Endothelial cell of umbilical vein (primary cell): Measurements from ENCODE around the gene STKLD1. TPM values are rescaled to one million over a fixed set of nuclear protein-coding genes. Genes with fewer than 3 reads are reported as not detected.
A peak's percentile ranks its signal among the peaks of the same experiment; 100 is the strongest.

Experiments used
- BruUV-seq: library from RNA; stranded (reverse); fragments of 400-500 nt; replicated peaks from 2 replicates; lab custom pipeline; 2021; lab: Mats Ljungman, UMichigan
- CTCF ChIA-PET: fragments of 300-600, 350-600 bp; sonication (Branson Sonifier 250); formaldehyde crosslinking; loops from one replicate; lab custom pipeline; 2021; ENCODE audit warnings: antibody characterized with exemption, inconsistent platforms; lab: Charles Lee
- POLR2A ChIA-PET: fragments of 300-600, 350-600 bp; sonication (Branson Sonifier 250); formaldehyde crosslinking; loops from one replicate; lab custom pipeline; 2021; ENCODE audit warnings: antibody characterized with exemption, inconsistent platforms; lab: Charles Lee
- DNase-seq: peaks from one replicate; pipeline ENCODE4 v3.0.0-alpha.2; 2011; ENCODE audit warnings: low read depth, low spot score
- FAIRE-seq: peaks from 2 replicates; lab custom pipeline; 2011; peaks lifted over from hg19 to GRCh38; lab: Jason Lieb, UNC
- H2AFZ ChIP-seq: 2 replicates; pipeline ENCODE4 v1.6.0; 2012; ENCODE audit warnings: low read depth, low read length, control low read depth, inconsistent platforms
- H3K27ac ChIP-seq: 2 replicates; pipeline ENCODE4 v1.5.1; 2011; ENCODE audit warnings: low read depth, mild to moderate bottlenecking, control low read depth, low read length, moderate library complexity; ENCODE audit not compliant: insufficient read depth
- H3K27me3 ChIP-seq, 2 experiments: 2 replicates each; pipeline versions ENCODE4 v1.6.0 to v1.6.1; 2011; ENCODE audit warnings: low read length in 2 of 2, mixed read lengths in 1 of 2; ENCODE audit not compliant: control insufficient read depth in 2 of 2, insufficient read depth in 2 of 2
- H3K36me3 ChIP-seq, 2 experiments: 2 replicates in 1 of 2; 3 replicates in 1 of 2; pipeline ENCODE4 v1.5.1; 2011; ENCODE audit warnings: low read length in 2 of 2, mild to moderate bottlenecking in 1 of 2, moderate library complexity in 1 of 2; ENCODE audit not compliant: control insufficient read depth in 2 of 2, insufficient read depth in 2 of 2; ENCODE audit errors: extremely low read depth in 1 of 2
- H3K4me1 ChIP-seq: 3 replicates; pipeline ENCODE4 v1.5.1; 2011; ENCODE audit warnings: mild to moderate bottlenecking, low read length; ENCODE audit not compliant: control insufficient read depth, insufficient read depth; ENCODE audit errors: extremely low read depth
- H3K4me2 ChIP-seq: 2 replicates; pipeline ENCODE4 v1.6.1; 2011; ENCODE audit warnings: low read length, control low read depth, mixed read lengths; ENCODE audit not compliant: insufficient read depth
- H3K4me3 ChIP-seq, 3 experiments: fragments of 200-600 bp in 1 of 3; sonication (generic), shearing (Covaris generic) in 1 of 3; replicated peaks in 1 of 3; 2 replicates each; pipeline ENCODE4 v1.5.1; 2011 to 2016; ENCODE audit warnings: control low read depth in 3 of 3, low read length in 3 of 3, mild to moderate bottlenecking in 2 of 3, inconsistent platforms in 1 of 3, low read depth in 1 of 3, moderate library complexity in 1 of 3; ENCODE audit not compliant: insufficient read depth in 1 of 3
- H3K79me2 ChIP-seq: 2 replicates; pipeline ENCODE4 v1.6.0; 2012; ENCODE audit warnings: low read length, inconsistent platforms; ENCODE audit not compliant: control insufficient read depth, insufficient read depth
- H3K9ac ChIP-seq: replicated peaks from 2 replicates; pipeline ENCODE3; 2011; ENCODE audit warnings: low read length, control low read depth; ENCODE audit not compliant: insufficient read depth; ENCODE audit errors: extremely low read depth
- H3K9me1 ChIP-seq: replicated peaks from 3 replicates; pipeline ENCODE4 v1.6.0; 2011; ENCODE audit warnings: mild to moderate bottlenecking, low read length; ENCODE audit not compliant: control insufficient read depth, insufficient read depth; ENCODE audit errors: extremely low read depth
- H3K9me3 ChIP-seq: replicated peaks from 2 replicates; pipeline ENCODE4 v1.5.1; 2012; ENCODE audit warnings: low read length, inconsistent platforms; ENCODE audit not compliant: control insufficient read depth, insufficient read depth
- H4K20me1 ChIP-seq: replicated peaks from 2 replicates; pipeline ENCODE3; 2011; ENCODE audit warnings: mild to moderate bottlenecking, low read length; ENCODE audit not compliant: control insufficient read depth, insufficient read depth; ENCODE audit errors: extremely low read depth
- FOS ChIP-seq: IDR thresholded peaks from 2 replicates; pipeline ENCODE4 v1.6.1; 2011; ENCODE audit warnings: mild to moderate bottlenecking, low read length, moderate library complexity, borderline replicate concordance; ENCODE audit not compliant: insufficient read depth
- GATA2 ChIP-seq: IDR thresholded peaks from 2 replicates; pipeline ENCODE4 v1.7.0; 2011; ENCODE audit warnings: low read depth, mild to moderate bottlenecking, moderate library complexity, mixed read lengths, low read length; ENCODE audit not compliant: insufficient read length, insufficient read depth
- MAX ChIP-seq: IDR thresholded peaks from 2 replicates; pipeline ENCODE4 v1.6.1; 2011; ENCODE audit not compliant: insufficient read depth, insufficient read length
- MYC ChIP-seq: IDR thresholded peaks from one replicate; pipeline ENCODE4 v1.6.1; 2011; ENCODE audit warnings: mild to moderate bottlenecking, low read depth, low read length
- POLR2A ChIP-seq: IDR thresholded peaks from 2 replicates; pipeline ENCODE4 v1.6.1; 2012; ENCODE audit warnings: low read depth, mild to moderate bottlenecking, control low read depth, low read length
- POLR2AphosphoS5 ChIP-seq: IDR thresholded peaks from 2 replicates; pipeline ENCODE4 v1.6.1; 2012; ENCODE audit warnings: low read depth, mild to moderate bottlenecking, control low read depth, low read length, moderate library complexity; ENCODE audit not compliant: insufficient read depth
- dilution Hi-C: fragments of 300-500 bp; cut with MboI; formaldehyde crosslinking; loops from one replicate; pipeline ENCODE4 v1.15.0; 2019; ENCODE audit warnings: low sequenced_read_pairs; ENCODE audit not compliant: extremely low pct_ligation_motif_present
- intact Hi-C: fragments of 100-400 bp; cut with micrococcal nuclease; formaldehyde crosslinking; loops from one replicate; pipeline ENCODE4 v1.10.0; 2022
- polyA plus RNA-seq, 4 experiments: library from polyadenylated mRNA; depleted of rRNA in 3 of 4; stranded (reverse) in 3 of 4; unstranded in 1 of 4; fragments of >200 nt; gene quantifications; 2 replicates each; pipeline versions ENCODE4 v1.2.1 to v1.2.3, GENCODE V29; 2011 to 2012; ENCODE audit warnings: missing spikeins in 1 of 4
- total RNA-seq: library from RNA; stranded (reverse); gene quantifications from 2 replicates; pipeline ENCODE4 v1.2.3, GENCODE V29; 2021
- TF ChIP-seq, protein P1 (sequence below), 2 donors: IDR thresholded peaks; 1 replicate in 1 of 2; 2 replicates in 1 of 2; pipeline ENCODE4 v1.5.1; 2011; ENCODE audit warnings: low read length in 2 of 2, mild to moderate bottlenecking in 2 of 2, moderate library complexity in 2 of 2, control low read depth in 1 of 2, inconsistent platforms in 1 of 2, low read depth in 1 of 2; ENCODE audit not compliant: insufficient read depth in 1 of 2; ENCODE audit errors: extremely low read depth in 1 of 2

The STKLD1 gene
- total and polyA plus RNA-seq, 2 donors (not counting 3 experiments of a cell fraction or from before 2014, with no cell fraction given) = 0.29 to 0.77 TPM

DNA sequence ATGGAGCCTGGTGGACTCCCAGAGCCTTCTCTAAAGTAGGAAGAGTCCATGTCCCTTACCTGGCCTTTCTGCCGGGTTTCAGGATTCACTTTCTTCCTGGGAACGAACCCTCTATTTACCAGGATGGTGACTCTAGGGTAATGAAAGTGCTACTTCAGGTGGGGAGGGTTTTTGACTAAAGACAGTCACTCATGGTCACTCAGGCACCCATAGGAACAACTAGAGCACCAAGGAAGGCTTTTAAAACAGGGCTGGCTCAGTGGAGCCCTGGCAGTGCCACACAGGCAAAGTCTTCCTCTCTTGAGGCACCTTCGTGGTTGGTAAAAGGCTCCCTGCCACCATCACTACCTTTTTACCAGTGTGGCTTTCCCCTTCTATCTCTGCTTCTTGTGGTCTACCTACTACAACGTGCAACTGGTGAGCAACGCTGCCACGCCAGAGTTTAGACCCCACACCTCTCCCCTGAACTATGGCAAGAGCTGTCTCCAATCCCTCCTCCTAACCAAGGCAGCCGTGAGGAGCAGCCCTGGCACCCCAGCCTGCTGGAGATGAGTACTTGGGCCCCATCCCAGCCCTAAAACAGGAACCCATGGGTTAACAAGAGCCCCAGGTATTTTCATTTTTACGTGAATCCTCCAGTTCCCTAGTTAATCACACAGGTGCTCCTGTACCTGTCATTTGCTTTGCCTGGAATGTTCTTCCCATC lies 23.4 kb upstream of the STKLD1 start:
- no TSS peak for BruUV-seq
- Histone ChIP-seq H3K27ac (no peak overlapping the region), H3K36me3 (peaks cover 15 to 28% of the 10 kb centered on the region in 2 experiments), H3K4me3 (no peak overlapping the region), H3K9me3 (no peaks in the 10 kb centered on the region), H4K20me1 (no peaks in the 10 kb centered on the region), H3K27me3 (no peaks in the 10 kb centered on the region), H3K9me1 (no peaks in the 10 kb centered on the region), H3K9ac (no peak overlapping the region), H3K79me2 (peaks cover 25% of the 10 kb centered on the region), H2AFZ (no peak overlapping the region), H3K4me1 (peaks cover 24% of the 10 kb centered on the region), H3K4me2 (no peak overlapping the region)
- ChIA-PET CTCF (no interaction called here), POLR2A (interaction anchor here (1.6 kb wide), 1 partner anchor 11 kb away, joined by 3 read pairs; no protein-coding TSS in a partner anchor)
- no peak for DNase-seq
- dilution Hi-C loops (no loop called here), intact Hi-C loops (no loop called here)
- FAIRE-seq = no peak
- TF ChIP-seq FOS = no peak
- TF ChIP-seq GATA2 = no peak
- TF ChIP-seq POLR2AphosphoS5 = peak; percentile 55
- TF ChIP-seq, protein P1, sequence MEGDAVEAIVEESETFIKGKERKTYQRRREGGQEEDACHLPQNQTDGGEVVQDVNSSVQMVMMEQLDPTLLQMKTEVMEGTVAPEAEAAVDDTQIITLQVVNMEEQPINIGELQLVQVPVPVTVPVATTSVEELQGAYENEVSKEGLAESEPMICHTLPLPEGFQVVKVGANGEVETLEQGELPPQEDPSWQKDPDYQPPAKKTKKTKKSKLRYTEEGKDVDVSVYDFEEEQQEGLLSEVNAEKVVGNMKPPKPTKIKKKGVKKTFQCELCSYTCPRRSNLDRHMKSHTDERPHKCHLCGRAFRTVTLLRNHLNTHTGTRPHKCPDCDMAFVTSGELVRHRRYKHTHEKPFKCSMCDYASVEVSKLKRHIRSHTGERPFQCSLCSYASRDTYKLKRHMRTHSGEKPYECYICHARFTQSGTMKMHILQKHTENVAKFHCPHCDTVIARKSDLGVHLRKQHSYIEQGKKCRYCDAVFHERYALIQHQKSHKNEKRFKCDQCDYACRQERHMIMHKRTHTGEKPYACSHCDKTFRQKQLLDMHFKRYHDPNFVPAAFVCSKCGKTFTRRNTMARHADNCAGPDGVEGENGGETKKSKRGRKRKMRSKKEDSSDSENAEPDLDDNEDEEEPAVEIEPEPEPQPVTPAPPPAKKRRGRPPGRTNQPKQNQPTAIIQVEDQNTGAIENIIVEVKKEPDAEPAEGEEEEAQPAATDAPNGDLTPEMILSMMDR (IDR thresholded peaks at IDR 0.05; ENCODE audit: extremely low read depth in 1 of 2, insufficient read depth in 1 of 2, low read depth in 1 of 2, low read length in 2 of 2) = no peak
- no peak for TF ChIP-seq MAX
- peak; percentile 38 for TF ChIP-seq POLR2A
- no peak for TF ChIP-seq MYC
